Stimulated activated naive CD4-positive, alpha-beta T cell treated with Interleukin-2 at 50 U/mL for 16 hours (primary cell): ENCODE results near the gene COX8A.

Source experiments
- DNase-seq: peaks from one replicate; lab custom pipeline; 2025; lab: John Stamatoyannopoulos, UW

COX8A gene

GRCh38 chr11:64003807-64004589, 29.6 kb downstream of the COX8A start:
- DNase-seq, result no peak

- DNase-seq, result no peak
These were observed 30.2 kb downstream of the COX8A start for GRCh38 chr11:64004590-64004984.

- no peak for DNase-seq
These were observed 31.3 kb downstream of the COX8A start for GRCh38 chr11:64005691-64006090.

GRCh38 chr11:64006398-64006797, 32.0 kb downstream of the COX8A start:
- DNase-seq, result no peak

GRCh38 chr11:64007160-64007628, 32.8 kb downstream of the COX8A start:
- DNase-seq, result no peak

GRCh38 chr11:64007629-64008282, 33.3 kb downstream of the COX8A start:
- no peak for DNase-seq

GRCh38 chr11:64008283-64008913, 34.0 kb downstream of the COX8A start:
- no peak for DNase-seq

- no peak for DNase-seq
These were observed 34.7 kb downstream of the COX8A start for GRCh38 chr11:64008914-64009633.

GRCh38 chr11:64009710-64010109, 35.3 kb downstream of the COX8A start:
- DNase-seq, result no peak

- no peak for DNase-seq
These were observed 36.4 kb downstream of the COX8A start for GRCh38 chr11:64010783-64011182.

- no peak for DNase-seq
These were observed 37.0 kb downstream of the COX8A start for GRCh38 chr11:64011371-64011770.

GRCh38 chr11:64013141-64013896, 38.9 kb downstream of the COX8A start:
- DNase-seq, result no peak

- no peak for DNase-seq
These were observed 39.9 kb downstream of the COX8A start for GRCh38 chr11:64014356-64014755.

GRCh38 chr11:64015510-64015909, 41.1 kb downstream of the COX8A start:
- DNase-seq, result no peak

GRCh38 chr11:64015935-64016845, 41.8 kb downstream of the COX8A start:
- DNase-seq, result no peak

- DNase-seq, result no peak
These were observed 43.5 kb downstream of the COX8A start for GRCh38 chr11:64017945-64018224.

GRCh38 chr11:64018310-64018709, 43.9 kb downstream of the COX8A start:
- no peak for DNase-seq

- no peak for DNase-seq
These were observed 45.0 kb downstream of the COX8A start for GRCh38 chr11:64019106-64020037.

- DNase-seq, result no peak
These were observed 46.7 kb downstream of the COX8A start for GRCh38 chr11:64020976-64021756.
